IMR-90 (cell line): ENCODE data around the gene HSPA12A. TPM values are rescaled to one million over a fixed set of nuclear protein-coding genes. Genes with fewer than 3 reads are reported as not detected.

Experiments used
- ATAC-seq: fragments of 200-7000 bp; cut with Tn5 transposase; 2 replicates; pipeline ENCODE4 v1.9.1; 2020; ENCODE audit warnings: low read depth, mild to moderate bottlenecking, moderate library complexity
- BruUV-seq: library from RNA; stranded (reverse); fragments of 400-500 nt; replicated peaks from 2 replicates; lab custom pipeline; 2021; lab: Mats Ljungman, UMichigan
- CTCF ChIA-PET: fragments of 300-600 bp; formaldehyde crosslinking; extraction: SDS; loops from one replicate; lab custom pipeline; 2021; ENCODE audit warnings: antibody characterized with exemption; lab: Yijun Ruan, JAX
- POLR2A ChIA-PET: fragments of 300-600 bp; sonication (Branson Sonifier 250); formaldehyde crosslinking; loops from one replicate; lab custom pipeline; 2022; ENCODE audit warnings: antibody characterized with exemption; ENCODE audit not compliant: unreplicated experiment; lab: Charles Lee
- DNase-seq: peaks from one replicate; pipeline ENCODE4 v3.0.0; 2013
- H2AFZ ChIP-seq: replicated peaks from 2 replicates; pipeline ENCODE3; 2013; ENCODE audit warnings: low read length, mild to moderate bottlenecking; ENCODE audit not compliant: poor library complexity
- H2AK5ac ChIP-seq: 2 replicates; pipeline ENCODE4 v1.6.1; 2013; ENCODE audit warnings: low read depth, low read length, inconsistent platforms
- H2AK9ac ChIP-seq: replicated peaks from 2 replicates; pipeline ENCODE3; 2013; ENCODE audit warnings: mild to moderate bottlenecking, low read depth, low read length, moderate library complexity; ENCODE audit not compliant: poor library complexity
- H2BK120ac ChIP-seq: 2 replicates; pipeline ENCODE4 v1.6.1; 2013; ENCODE audit warnings: low read depth, low read length, inconsistent platforms
- H2BK15ac ChIP-seq: 3 replicates; pipeline ENCODE4 v1.6.1; 2013; ENCODE audit warnings: low read depth, low read length, inconsistent platforms
- H2BK20ac ChIP-seq: 2 replicates; pipeline ENCODE4 v1.6.1; 2013; ENCODE audit warnings: low read depth, mild to moderate bottlenecking, inconsistent platforms, low read length, moderate library complexity
- H2BK5ac ChIP-seq: 2 replicates; pipeline ENCODE4 v1.6.1; 2013; ENCODE audit warnings: mild to moderate bottlenecking, low read depth, low read length, inconsistent platforms; ENCODE audit not compliant: poor library complexity, severe bottlenecking
- H3K14ac ChIP-seq: replicated peaks from 2 replicates; pipeline ENCODE4 v1.6.1; 2013; ENCODE audit warnings: low read depth, low read length, inconsistent platforms
- H3K18ac ChIP-seq: 2 replicates; pipeline ENCODE4 v1.6.1; 2013; ENCODE audit warnings: low read depth, low read length, control low read depth
- H3K23ac ChIP-seq: 2 replicates; pipeline ENCODE4 v1.6.1; 2013; ENCODE audit warnings: low read depth, low read length, inconsistent platforms
- H3K27ac ChIP-seq: 2 replicates; pipeline ENCODE4 v1.5.1; 2013; ENCODE audit warnings: mild to moderate bottlenecking, control low read depth, low read length; ENCODE audit not compliant: insufficient read depth
- H3K27me3 ChIP-seq: 2 replicates; pipeline ENCODE4 v1.6.1; 2013; ENCODE audit warnings: low read length; ENCODE audit not compliant: control insufficient read depth, insufficient read depth
- H3K36me3 ChIP-seq: 2 replicates; pipeline ENCODE4 v1.6.1; 2013; ENCODE audit warnings: low read length, mixed read lengths; ENCODE audit not compliant: control insufficient read depth, insufficient read depth
- H3K4ac ChIP-seq: 2 replicates; pipeline ENCODE4 v1.6.1; 2013; ENCODE audit warnings: low read depth, low read length, inconsistent platforms
- H3K4me1 ChIP-seq: 2 replicates; pipeline ENCODE4 v1.6.1; 2013; ENCODE audit warnings: low read length, mixed read lengths; ENCODE audit not compliant: control insufficient read depth, insufficient read depth
- H3K4me2 ChIP-seq: 2 replicates; pipeline ENCODE4 v1.6.1; 2013; ENCODE audit warnings: low read depth, mild to moderate bottlenecking, control low read depth, low read length, moderate library complexity
- H3K4me3 ChIP-seq: 2 replicates; pipeline ENCODE4 v1.5.1; 2013; ENCODE audit warnings: low read depth, mild to moderate bottlenecking, control low read depth, low read length, moderate library complexity; ENCODE audit not compliant: insufficient read depth
- H3K56ac ChIP-seq: 2 replicates; pipeline ENCODE4 v1.6.1; 2013; ENCODE audit warnings: low read length, inconsistent platforms; ENCODE audit not compliant: insufficient read depth; ENCODE audit errors: extremely low read depth
- H3K79me1 ChIP-seq, 2 experiments: 2 replicates each; pipeline ENCODE4 v1.6.1; 2013; ENCODE audit warnings: low read length in 2 of 2, inconsistent platforms in 1 of 2, low read depth in 1 of 2
- H3K9ac ChIP-seq: 2 replicates; pipeline ENCODE4 v1.6.1; 2013; ENCODE audit warnings: low read depth, low read length, control low read depth
- H3K9me1 ChIP-seq: 2 replicates; pipeline ENCODE4 v1.6.1; 2013; ENCODE audit warnings: low read length, inconsistent platforms; ENCODE audit not compliant: insufficient read depth
- H3K9me3 ChIP-seq: 2 replicates; pipeline ENCODE4 v1.6.1; 2013; ENCODE audit warnings: low read length; ENCODE audit not compliant: control insufficient read depth, insufficient read depth
- H4K20me1 ChIP-seq: 2 replicates; pipeline ENCODE4 v1.6.1; 2013; ENCODE audit warnings: low read length, inconsistent platforms; ENCODE audit not compliant: insufficient read depth
- H4K5ac ChIP-seq: 2 replicates; pipeline ENCODE4 v1.6.1; 2013; ENCODE audit warnings: mild to moderate bottlenecking, low read depth, low read length, control low read depth
- H4K8ac ChIP-seq, 2 experiments: 2 replicates each; pipeline ENCODE4 v1.6.1; 2013; ENCODE audit warnings: low read depth in 2 of 2, low read length in 2 of 2, control low read depth in 1 of 2, inconsistent platforms in 1 of 2
- H4K91ac ChIP-seq: 2 replicates; pipeline ENCODE4 v1.6.1; 2013; ENCODE audit warnings: low read depth, low read length, inconsistent platforms; ENCODE audit not compliant: insufficient read depth
- BHLHE40 ChIP-seq: fragments of 150-350 bp; IDR thresholded peaks from 2 replicates; pipeline ENCODE4 v1.6.1; 2016; ENCODE audit warnings: mild to moderate bottlenecking, low read depth, low read length
- CEBPB ChIP-seq: IDR thresholded peaks from 2 replicates; pipeline ENCODE4 v1.6.1; 2012; ENCODE audit warnings: low read depth, low read length, improper control_type of control experiment
- CHD1 ChIP-seq: IDR thresholded peaks from 2 replicates; pipeline ENCODE4 v1.6.1; 2012; ENCODE audit warnings: low read depth, low read length, improper control_type of control experiment
- FOS ChIP-seq: fragments of 150-350 bp; IDR thresholded peaks from 2 replicates; pipeline ENCODE4 v1.6.1; 2016; ENCODE audit warnings: low read depth, low read length
- MAFK ChIP-seq: IDR thresholded peaks from 2 replicates; pipeline ENCODE4 v1.6.1; 2012; ENCODE audit warnings: low read depth, low read length, improper control_type of control experiment
- MAZ ChIP-seq: IDR thresholded peaks from 2 replicates; pipeline ENCODE4 v1.6.1; 2012; ENCODE audit warnings: low read depth, mild to moderate bottlenecking, low read length, improper control_type of control experiment, moderate library complexity, borderline replicate concordance
- MXI1 ChIP-seq: IDR thresholded peaks from 2 replicates; pipeline ENCODE4 v1.6.1; 2012; ENCODE audit warnings: low read depth, mild to moderate bottlenecking, low read length, moderate library complexity, borderline replicate concordance
- NFE2L2 ChIP-seq: fragments of 150-350 bp; IDR thresholded peaks from 2 replicates; pipeline ENCODE4 v1.6.1; 2016; ENCODE audit warnings: low read depth, mild to moderate bottlenecking, low read length
- POLR2A ChIP-seq: IDR thresholded peaks from 2 replicates; pipeline ENCODE4 v1.6.1; 2012; ENCODE audit warnings: mild to moderate bottlenecking, low read depth, low read length
- RAD21 ChIP-seq: IDR thresholded peaks from 2 replicates; pipeline ENCODE4 v1.6.1; 2012; ENCODE audit warnings: low read length, improper control_type of control experiment
- RCOR1 ChIP-seq: IDR thresholded peaks from 2 replicates; pipeline ENCODE4 v1.6.1; 2012; ENCODE audit warnings: mild to moderate bottlenecking, low read length, improper control_type of control experiment; ENCODE audit not compliant: insufficient replicate concordance
- RFX5 ChIP-seq: IDR thresholded peaks from 2 replicates; pipeline ENCODE4 v1.8.0; 2012; ENCODE audit warnings: low read depth, mild to moderate bottlenecking, low read length, moderate library complexity
- SMC3 ChIP-seq: fragments of 150-350 bp; IDR thresholded peaks from 2 replicates; pipeline ENCODE4 v1.6.1; 2016; ENCODE audit warnings: low read depth, mild to moderate bottlenecking, antibody characterized with exemption, low read length, moderate library complexity
- WGBS, 2 experiments: methylation state at CpG; one replicate each; pipeline versions ENCODE4 v1.1.5 to v1.1.7; 2013; ENCODE audit warnings: missing lambda C conversion rate in 2 of 2; ENCODE audit not compliant: insufficient read length in 1 of 2; ENCODE audit errors: extremely low coverage in 2 of 2; 5-methylcytosine and 5-hydroxymethylcytosine counted together
- dilution Hi-C: fragments of 300-500 bp; cut with HindIII; formaldehyde crosslinking; loops from one replicate; pipeline ENCODE4 v1.14.3; 2018; ENCODE audit warnings: low sequenced_read_pairs; ENCODE audit not compliant: unreplicated experiment
- in situ Hi-C: fragments of 300-500 bp; cut with MboI; formaldehyde crosslinking; loops from 3 replicates; pipeline ENCODE4 v1.14.3; 2019; ENCODE audit warnings: low sequenced_read_pairs, inconsistent platforms, mixed read lengths
- intact Hi-C: fragments of 100-400 bp; cut with micrococcal nuclease; formaldehyde crosslinking; loops from 2 replicates; pipeline ENCODE4 v1.10.0; 2022
- polyA plus RNA-seq, 3 experiments: library from polyadenylated mRNA; depleted of rRNA; stranded (reverse); fragments of >200 nt; gene quantifications; 2 replicates each; pipeline ENCODE4 v1.2.3, GENCODE V29; 2012; ENCODE audit warnings: low replicate concordance in 1 of 3
- total RNA-seq: library from RNA; depleted of rRNA; stranded (reverse); fragments of >200 nt; gene quantifications from 2 replicates; pipeline ENCODE4 v1.2.3, GENCODE V29; 2012
- TF ChIP-seq, protein P1 (sequence below): conservative IDR thresholded peaks from 2 replicates; pipeline ENCODE4 v1.5.1; 2012; ENCODE audit warnings: mild to moderate bottlenecking, low read depth, low read length, improper control_type of control experiment
- TF ChIP-seq, protein P2 (sequence below): fragments of 150-350 bp; IDR thresholded peaks from 2 replicates; pipeline ENCODE4 v1.6.1; 2017; ENCODE audit warnings: mild to moderate bottlenecking, antibody characterized with exemption, low read length, low read depth
- TF ChIP-seq, protein P3 (sequence below): fragments of 150-350 bp; IDR thresholded peaks from 2 replicates; pipeline ENCODE4 v1.6.1; 2016; ENCODE audit warnings: low read depth, mild to moderate bottlenecking, low read length, moderate library complexity, borderline replicate concordance

The HSPA12A gene
- total and polyA plus RNA-seq, 2 of the 4 experiments (the other 2 are of a cell fraction), result 16.1 to 16.7 TPM

DNA sequence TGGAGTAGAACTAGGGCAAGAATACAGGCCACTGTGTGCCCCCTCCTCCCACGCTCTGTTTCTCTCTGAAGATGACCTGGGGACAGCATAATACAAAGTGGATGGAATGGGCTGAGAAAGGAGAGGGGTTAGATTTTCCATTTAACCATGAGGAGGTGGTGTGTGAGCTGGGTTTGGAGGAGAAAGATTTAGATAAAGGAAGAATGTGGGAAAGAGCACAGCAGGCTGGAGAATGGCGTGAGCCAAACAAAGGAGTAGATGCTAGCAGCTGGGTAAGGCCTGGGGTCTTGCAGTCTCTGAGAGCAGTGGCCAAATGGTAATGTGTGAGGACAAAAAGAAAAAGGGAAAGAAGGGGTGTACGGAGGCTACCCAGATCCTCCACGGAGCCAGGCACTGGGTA is 113.0 kb downstream of the HSPA12A start:
- Histone ChIP-seq H3K9me3 (no peaks in the 10 kb centered on the region), H4K5ac (no peak overlapping the region), H4K20me1 (no peaks in the 10 kb centered on the region), H2BK5ac (no peak overlapping the region), H2BK20ac (no peak overlapping the region), H3K9me1 (no peaks in the 10 kb centered on the region), H3K36me3 (no peaks in the 10 kb centered on the region), H2AFZ (no peak overlapping the region), H3K4me2 (no peak overlapping the region), H2BK120ac (no peak overlapping the region), H3K56ac (no peak overlapping the region), H2AK9ac (no peak overlapping the region), H3K4ac (no peak overlapping the region), H3K18ac (no peak overlapping the region), H3K79me1 (no peaks in the 10 kb centered on the region), H2BK15ac (no peak overlapping the region), H3K9ac (no peak overlapping the region), H3K23ac (no peak overlapping the region), H3K27me3 (peaks cover 12% of the 10 kb centered on the region), H3K4me3 (no peak overlapping the region), H4K8ac (no peak overlapping the region), H2AK5ac (no peak overlapping the region), H3K27ac (no peak overlapping the region), H3K4me1 (no peaks in the 10 kb centered on the region), H4K91ac (no peak overlapping the region), H3K14ac (no peak overlapping the region)
- BruUV-seq, result no TSS peak
- DNase-seq (no peak), ATAC-seq (no peak)
- intact Hi-C loops, result no loop called here
- CTCF ChIA-PET, result no interaction called here
- 20% methylated on average over 1 of the region's 4 CpGs; no CpG with 5 or more reads in 1 of the 2 experiments for WGBS, 2 experiments
- dilution Hi-C loops, result no loop called here
- in situ Hi-C loops, result no loop called here
- POLR2A ChIA-PET, result no interaction called here
- TF ChIP-seq MAFK, result no peak
- TF ChIP-seq CHD1, result no peak
- TF ChIP-seq RFX5, result no peak
- TF ChIP-seq, protein P1, sequence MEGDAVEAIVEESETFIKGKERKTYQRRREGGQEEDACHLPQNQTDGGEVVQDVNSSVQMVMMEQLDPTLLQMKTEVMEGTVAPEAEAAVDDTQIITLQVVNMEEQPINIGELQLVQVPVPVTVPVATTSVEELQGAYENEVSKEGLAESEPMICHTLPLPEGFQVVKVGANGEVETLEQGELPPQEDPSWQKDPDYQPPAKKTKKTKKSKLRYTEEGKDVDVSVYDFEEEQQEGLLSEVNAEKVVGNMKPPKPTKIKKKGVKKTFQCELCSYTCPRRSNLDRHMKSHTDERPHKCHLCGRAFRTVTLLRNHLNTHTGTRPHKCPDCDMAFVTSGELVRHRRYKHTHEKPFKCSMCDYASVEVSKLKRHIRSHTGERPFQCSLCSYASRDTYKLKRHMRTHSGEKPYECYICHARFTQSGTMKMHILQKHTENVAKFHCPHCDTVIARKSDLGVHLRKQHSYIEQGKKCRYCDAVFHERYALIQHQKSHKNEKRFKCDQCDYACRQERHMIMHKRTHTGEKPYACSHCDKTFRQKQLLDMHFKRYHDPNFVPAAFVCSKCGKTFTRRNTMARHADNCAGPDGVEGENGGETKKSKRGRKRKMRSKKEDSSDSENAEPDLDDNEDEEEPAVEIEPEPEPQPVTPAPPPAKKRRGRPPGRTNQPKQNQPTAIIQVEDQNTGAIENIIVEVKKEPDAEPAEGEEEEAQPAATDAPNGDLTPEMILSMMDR, result no peak
- no peak for TF ChIP-seq CEBPB
- TF ChIP-seq, protein P2, sequence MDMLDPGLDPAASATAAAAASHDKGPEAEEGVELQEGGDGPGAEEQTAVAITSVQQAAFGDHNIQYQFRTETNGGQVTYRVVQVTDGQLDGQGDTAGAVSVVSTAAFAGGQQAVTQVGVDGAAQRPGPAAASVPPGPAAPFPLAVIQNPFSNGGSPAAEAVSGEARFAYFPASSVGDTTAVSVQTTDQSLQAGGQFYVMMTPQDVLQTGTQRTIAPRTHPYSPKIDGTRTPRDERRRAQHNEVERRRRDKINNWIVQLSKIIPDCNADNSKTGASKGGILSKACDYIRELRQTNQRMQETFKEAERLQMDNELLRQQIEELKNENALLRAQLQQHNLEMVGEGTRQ, result no peak
- no peak for TF ChIP-seq RAD21
- TF ChIP-seq, protein P3, sequence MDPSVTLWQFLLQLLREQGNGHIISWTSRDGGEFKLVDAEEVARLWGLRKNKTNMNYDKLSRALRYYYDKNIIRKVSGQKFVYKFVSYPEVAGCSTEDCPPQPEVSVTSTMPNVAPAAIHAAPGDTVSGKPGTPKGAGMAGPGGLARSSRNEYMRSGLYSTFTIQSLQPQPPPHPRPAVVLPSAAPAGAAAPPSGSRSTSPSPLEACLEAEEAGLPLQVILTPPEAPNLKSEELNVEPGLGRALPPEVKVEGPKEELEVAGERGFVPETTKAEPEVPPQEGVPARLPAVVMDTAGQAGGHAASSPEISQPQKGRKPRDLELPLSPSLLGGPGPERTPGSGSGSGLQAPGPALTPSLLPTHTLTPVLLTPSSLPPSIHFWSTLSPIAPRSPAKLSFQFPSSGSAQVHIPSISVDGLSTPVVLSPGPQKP, result no peak
- TF ChIP-seq NFE2L2, result no peak
- no peak for TF ChIP-seq POLR2A
- TF ChIP-seq SMC3, result no peak
- no peak for TF ChIP-seq FOS
- TF ChIP-seq RCOR1, result no peak
- TF ChIP-seq BHLHE40, result no peak
- no peak for TF ChIP-seq MXI1
- TF ChIP-seq MAZ, result no peak
